ENCODE data around the gene HMGN4.

The HMGN4 gene

GRCh38 chr6:26581164-26581915 is 43.2 kb downstream of the HMGN4 start:
- DNase-seq: no peak

- DNase-seq: no peak
These were observed 50.8 kb downstream of the HMGN4 start for GRCh38 chr6:26588965-26589364.

GRCh38 chr6:26592649-26593048 is 54.5 kb downstream of the HMGN4 start:
- DNase-seq: no peak

GRCh38 chr6:26593278-26594130 is 55.3 kb downstream of the HMGN4 start:
- DNase-seq: no peak

- no peak for DNase-seq
These were observed 55.9 kb downstream of the HMGN4 start for GRCh38 chr6:26594131-26594498.

- DNase-seq: peak in 1 of 2 donors; percentile 45
These were observed 56.8 kb downstream of the HMGN4 start for GRCh38 chr6:26594730-26595632.

- peak; percentile 84 for DNase-seq
These were observed 57.6 kb downstream of the HMGN4 start for GRCh38 chr6:26595669-26596269.

Data from CD4-positive, alpha-beta T cell treated with Interleukin-4 for 1 hour (primary cell).